GM20000 (cell line): ENCODE results near the gene HERPUD1.
"Not testable (repeated sequence)": the region's sequence is repeated elsewhere in the genome, so short reads cannot be mapped to it uniquely, and the experiment has no call there.

Experiments
- DNase-seq: peaks from one replicate; pipeline ENCODE4 v3.0.0; 2012; ENCODE audit warnings: low spot score
- CTCF ChIP-seq: IDR thresholded peaks from 2 replicates; pipeline ENCODE4 v1.5.1; 2012; ENCODE audit warnings: mild to moderate bottlenecking, control low read depth; ENCODE audit errors: extremely low read depth, missing control alignments

The HERPUD1 gene

GRCh38 chr16:56989988-56990387 is 58.0 kb downstream of the HERPUD1 start:
- TF ChIP-seq CTCF: no peak
- DNase-seq: no peak

DNA sequence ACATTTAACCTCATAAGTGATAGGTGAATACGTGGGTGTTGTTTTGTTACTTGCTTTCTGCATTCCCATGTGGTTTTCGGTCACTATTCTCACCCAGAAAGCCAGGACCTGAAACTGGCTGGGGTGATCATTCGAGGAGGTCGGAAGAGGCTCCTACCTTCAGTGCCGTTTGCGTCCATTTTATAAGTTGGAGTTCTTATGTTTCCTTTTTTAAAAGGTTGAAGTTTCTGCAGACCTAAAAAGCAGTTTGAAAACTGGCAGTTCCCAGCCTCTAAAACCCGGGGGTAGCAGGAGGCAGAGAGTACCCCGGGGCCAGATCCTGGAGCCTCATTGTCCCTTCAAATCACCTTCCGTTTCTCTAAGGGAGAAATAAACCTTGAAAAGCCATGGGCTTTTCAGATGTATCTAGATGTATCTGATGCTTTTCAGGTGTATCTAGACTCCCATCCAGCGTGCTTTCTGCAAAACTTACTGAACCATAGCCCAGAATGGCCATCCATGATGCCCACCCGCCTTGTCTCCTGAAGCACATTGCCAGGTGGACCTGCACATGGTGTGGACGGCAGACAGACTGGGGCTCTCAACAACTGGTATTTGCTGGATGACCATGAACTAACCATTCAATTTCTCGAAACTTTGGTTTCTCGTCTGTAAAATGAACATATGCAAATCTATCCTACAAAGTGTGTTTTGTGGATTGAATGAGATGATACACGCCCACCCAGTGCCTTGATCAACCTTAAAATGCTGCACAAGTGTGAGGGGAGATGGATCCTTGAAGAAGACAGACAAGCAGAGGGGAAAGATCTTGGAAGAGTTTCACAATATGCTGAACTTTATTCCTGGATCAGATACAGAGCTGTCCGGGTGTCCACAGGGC is 58.7 kb downstream of the HERPUD1 start:
- TF ChIP-seq CTCF: no peak
- no peak for DNase-seq

DNA sequence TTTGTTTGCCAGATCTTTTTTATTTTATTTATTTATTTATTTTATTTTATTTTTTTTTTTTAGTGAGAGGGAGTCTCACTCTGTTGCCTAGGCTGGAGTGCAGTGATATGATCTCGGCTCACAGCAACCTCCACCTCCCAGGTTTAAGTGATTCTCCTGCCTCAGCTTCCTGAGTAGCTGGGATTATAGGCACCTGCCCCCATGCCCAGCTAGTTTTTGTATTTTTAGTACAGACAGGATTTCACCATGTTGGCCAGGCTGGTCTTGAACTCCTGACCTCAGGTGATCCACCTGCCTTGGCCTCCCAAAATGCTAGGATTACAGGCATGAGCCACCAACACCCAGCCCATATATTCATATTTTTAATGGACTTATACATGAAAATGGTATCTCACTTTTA is 60.5 kb downstream of the HERPUD1 start:
- not testable (repeated sequence) for DNase-seq

GRCh38 chr16:56993204-56993603 is 61.3 kb downstream of the HERPUD1 start:
- no peak for TF ChIP-seq CTCF
- no peak for DNase-seq

GRCh38 chr16:56994311-56994710 is 62.4 kb downstream of the HERPUD1 start:
- no peak for DNase-seq
- TF ChIP-seq CTCF: no peak
